ENCODE measurements around the gene PIBF1.
"Not testable (repeated sequence)": the region's sequence is repeated elsewhere in the genome, so short reads cannot be mapped to it uniquely, and the experiment has no call there.

Gene PIBF1

DNA sequence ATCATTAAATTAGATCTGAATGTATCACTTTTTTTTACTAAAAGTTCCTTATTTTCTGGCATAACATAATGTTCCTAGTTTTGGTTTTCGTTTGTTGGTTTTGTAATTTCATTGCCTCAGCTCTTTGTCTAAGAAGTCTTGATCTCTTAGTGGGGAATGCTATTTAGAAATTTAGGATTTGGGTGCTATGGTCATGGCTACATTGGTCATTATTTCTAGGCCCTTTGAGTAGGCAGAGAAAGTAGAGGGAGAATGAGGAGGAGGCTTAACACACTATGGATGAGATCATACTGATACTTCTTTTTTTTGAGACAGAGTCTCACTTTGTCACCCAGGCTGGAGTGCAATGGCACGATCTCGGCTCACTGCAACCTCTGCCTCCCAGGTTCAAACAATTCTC is 41.8 kb downstream of the PIBF1 start:
- DNase-seq: no peak

DNA sequence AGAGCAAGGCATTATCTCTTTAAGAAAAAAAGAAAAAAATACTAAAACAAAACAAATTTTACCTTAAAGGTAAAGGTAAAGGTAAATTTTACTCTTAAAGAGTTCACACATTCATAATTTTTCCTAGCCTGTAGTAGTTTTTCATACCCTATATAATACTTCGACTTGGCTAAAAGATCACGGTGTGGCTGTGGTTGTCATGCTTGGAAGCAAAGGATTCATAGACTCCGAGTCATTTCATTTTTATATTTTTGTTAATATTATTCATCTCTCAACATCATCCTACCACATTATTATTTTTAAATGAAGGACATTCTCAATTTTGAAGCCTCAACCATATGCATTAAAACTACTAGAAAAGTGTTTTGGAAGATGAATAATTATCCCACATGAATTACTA is 52.7 kb downstream of the PIBF1 start:
- no peak for DNase-seq

DNA sequence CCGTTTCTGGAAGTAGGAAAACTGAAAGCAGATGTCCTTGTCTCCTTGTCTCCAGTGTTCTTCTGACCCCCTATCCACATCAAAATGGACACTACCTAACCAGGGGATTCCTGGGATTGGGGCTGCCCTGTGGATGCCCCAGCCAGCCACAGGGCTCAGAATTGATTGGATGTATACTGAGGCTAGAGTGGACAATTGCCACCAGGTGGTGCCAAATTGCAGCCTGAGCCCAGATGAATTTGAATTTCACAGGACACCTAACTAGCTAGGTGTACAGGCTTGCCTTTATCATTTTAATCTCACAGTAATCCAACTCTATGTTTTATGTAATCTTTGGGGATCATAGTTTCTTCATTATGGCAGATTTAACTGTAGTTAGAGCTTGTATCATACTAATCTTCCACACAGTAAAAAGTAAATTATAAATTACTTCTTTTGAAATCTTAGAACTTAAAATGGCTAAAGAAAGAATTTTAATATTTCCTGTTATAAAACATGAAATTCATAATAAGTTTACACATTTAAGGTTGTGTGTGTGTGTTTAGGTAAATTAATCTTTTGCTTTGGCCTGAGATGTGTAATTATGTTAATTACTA is 58.0 kb downstream of the PIBF1 start:
- DNase-seq: peak; percentile 15

DNA sequence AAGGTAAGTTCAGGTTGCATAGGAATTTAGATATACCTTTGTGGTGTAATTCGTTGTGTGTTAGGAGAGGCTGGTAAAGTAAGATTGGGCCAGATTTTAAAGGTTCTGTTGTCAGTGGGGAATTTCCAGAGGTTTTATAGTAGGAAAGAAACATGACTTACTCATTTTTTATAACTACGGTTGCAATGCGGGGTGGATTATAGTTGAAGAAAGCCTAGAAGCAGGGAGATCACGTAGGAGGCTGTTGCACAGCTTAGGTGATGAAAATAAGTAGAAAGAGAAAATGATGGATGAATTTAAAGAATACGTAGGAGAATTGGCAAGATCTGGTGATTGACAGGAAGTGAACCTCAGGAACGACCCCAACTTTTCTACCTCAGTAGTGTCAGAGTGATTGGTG is 61.1 kb downstream of the PIBF1 start:
- DNase-seq: no peak

DNA sequence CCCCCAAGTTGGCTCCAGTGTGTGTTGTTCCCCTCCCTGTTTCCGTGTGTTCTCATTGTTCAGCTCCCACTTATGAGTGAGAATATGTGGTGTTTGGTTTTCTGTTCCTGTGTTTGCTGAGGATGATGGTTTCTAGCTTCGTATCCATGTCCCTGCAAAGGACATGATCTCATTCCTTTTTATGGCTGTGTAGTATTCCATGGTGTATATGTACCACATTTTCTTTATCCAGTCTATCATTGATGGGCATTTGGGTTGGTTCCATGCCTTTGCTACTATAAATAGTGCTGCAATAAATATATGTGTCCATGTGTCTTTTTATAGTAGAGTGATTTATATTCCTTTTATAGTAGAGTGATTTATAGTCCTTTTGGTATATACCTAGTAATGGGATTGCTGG is 63.2 kb downstream of the PIBF1 start:
- DNase-seq: not testable (repeated sequence)

DNA sequence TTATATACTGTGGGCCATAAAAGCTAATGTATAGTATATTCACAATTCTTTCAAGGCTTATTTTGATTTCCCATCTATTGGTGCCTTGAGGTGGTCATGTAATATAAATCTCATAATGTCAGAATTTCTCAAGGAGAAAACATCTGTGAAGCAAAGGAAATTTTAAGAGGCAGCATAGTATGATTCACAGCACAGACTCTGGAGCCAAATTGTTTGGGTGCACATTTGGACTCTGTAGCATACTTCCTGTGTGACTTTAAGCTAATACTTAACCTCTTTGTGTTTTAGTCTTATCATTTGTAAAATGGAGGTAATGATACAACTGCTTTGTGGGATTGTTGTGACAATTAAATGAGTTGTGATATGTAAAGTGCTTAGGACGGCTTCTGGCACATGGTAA is 67.6 kb downstream of the PIBF1 start:
- DNase-seq: no peak

DNA sequence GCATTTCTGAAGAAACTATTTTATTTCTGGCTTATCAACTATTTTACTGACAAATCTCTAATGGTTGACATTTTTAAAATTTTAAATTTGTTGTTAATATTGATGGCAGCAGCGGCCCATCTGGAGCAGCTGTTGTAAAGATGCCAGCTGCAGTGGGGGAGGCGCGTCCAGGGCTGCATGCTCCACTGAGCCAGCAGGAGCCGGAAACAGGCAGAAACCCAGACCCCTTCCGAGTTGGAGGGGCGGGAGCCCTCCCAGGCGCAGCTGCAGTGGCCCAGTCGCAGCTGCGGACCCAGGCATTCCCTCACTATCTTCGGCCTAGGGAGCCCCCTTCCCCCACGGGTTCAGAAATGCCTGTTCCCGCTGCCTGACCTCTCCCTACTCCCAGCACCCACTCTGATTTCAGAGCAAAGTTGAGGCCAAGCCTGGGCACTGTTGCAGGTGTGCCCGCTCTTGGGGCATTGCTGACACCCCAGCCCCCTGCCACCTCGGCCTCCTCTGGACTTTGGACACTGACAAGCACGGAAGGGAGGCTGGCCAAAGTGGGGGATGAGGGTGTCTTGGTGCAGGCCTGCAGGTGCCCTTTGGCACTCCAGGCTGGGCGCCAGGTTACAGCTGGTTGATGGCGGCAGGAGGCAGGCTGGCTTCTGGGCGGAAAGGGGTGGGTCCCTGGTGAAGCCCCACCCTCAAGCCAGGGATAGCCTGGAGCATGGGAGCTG is 69.2 kb downstream of the PIBF1 start:
- no peak for DNase-seq

DNA sequence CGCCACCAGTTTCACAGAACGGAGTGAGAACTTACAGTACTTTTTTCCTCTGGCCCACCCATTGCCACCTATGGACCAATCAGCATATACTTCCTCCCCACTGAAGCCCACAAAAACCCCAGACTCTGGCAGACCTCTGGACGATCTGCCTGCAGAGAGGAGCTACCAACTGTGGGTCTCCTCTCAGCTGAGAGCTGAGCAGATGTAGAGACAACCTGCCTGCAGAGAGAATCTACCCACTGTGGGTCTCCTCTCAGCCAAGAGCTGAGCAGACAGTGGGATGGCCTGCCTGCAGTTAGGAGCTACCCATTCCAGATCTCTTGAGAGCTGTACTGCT is 69.7 kb downstream of the PIBF1 start:
- DNase-seq: no peak

DNA sequence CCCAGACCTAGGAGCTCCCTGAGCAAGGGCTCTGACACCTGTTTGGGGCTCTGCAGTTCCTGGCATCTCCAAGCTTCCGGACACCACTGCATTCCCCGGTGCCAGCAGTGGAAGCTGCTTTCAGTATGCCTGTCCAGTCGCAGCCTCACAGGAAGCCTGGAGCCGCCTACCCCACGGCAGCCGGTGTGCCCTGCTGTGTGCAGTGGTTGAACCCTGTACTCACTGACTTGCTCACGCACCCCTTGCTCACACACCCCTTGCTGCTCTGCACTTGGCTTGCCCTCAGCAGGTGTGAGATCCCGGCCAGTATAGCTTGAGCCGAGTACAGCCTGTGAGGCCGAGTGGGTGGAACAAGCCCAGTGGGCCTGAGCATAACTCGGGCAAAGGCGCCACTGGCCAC is 70.3 kb downstream of the PIBF1 start:
- no peak for DNase-seq

DNA sequence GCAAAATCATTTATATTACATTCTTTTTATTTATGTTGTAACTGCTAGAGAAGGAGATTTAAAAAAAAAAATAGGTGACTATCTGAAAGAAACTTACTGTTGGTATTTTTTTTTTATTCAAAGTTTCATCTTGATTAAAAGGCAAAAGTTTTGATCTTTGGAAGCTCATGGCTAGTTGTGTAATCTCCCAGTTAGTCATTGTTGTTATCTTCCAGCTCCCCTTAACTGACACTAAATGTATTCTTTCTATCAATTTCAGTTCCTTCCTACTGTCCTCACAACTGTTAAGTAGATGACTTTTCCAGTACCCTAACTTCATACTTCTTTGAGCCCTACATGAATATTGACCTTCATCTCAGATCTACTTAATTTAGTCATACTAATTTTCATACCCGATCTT is 71.1 kb downstream of the PIBF1 start:
- no peak for DNase-seq

DNA sequence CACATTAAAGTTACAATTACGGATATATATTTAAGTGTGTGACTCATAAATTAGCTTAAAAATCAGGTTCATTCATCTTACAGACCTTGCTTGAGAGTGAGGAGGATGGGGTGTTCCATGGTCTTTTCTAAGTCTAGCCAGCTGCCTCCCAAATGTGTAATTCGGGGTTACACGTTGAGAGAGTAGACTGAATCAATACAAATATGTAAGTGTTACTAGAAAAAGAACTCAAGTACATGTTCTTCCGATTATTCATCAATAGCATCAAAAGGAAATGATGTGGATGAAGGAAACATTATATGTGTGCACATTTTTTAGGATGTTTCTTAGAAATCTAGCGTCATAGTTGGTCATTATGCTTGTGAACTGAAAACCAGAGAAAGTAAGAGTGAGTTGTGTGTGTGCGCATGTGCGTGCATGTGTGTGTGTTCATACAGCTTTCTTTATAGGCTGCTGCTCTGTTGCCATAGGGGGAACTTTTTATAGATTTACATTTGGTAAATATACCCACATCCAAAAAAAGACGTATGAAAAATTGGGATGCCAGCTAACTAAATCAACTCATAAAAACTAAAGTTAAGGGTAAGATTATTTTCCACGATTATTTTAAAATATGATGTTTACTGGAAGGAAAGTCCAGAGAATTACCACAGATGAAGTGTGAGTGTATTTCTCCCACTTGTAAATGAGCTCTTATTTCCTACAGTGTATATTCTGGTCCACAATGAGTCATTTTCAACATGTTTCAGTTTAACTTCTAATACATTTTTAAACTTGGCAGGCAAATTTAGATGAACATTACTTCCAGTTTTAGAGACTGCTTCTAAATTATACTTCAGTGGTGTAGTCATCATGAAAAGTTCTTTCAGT is 82.4 kb downstream of the PIBF1 start:
- DNase-seq: no peak

DNA sequence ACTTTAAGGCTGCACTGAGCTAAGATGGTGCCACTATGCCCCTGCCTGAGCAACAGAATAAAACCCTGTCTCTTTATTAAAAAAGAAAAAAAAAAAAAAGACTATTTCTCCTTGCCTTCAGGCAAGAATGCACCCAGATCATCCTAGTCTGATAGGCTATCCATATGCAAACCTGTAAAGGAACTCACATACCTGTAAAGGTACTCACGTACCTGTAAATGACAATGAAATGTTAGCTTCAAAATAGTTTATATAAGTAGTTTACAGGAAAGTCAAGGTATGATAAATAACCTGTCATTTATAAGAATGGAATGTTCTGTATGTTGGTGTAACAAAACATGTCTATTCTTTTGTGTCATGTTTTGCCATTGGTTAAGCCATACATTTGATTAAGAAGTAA is 86.3 kb downstream of the PIBF1 start:
- no peak for DNase-seq

DNA sequence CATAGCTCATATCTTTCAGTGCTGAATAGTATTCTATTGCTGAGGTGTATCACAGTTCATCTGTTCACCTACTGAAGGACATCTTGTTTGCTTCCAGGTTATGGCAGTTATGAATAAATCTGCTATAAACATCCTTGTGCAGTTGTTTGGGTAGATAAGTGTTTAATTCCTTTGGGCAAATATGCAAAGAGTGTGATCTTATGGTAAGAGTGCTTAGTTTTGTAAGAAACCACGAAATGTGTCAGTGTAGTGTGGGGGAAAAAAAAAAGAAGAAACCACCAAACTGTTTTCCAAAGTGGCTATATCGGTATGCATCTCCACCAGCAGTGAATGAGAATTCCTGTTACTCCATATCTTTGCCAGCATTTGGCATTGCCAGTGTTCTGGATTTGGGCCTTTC is 93.3 kb downstream of the PIBF1 start:
- no peak for DNase-seq

DNA sequence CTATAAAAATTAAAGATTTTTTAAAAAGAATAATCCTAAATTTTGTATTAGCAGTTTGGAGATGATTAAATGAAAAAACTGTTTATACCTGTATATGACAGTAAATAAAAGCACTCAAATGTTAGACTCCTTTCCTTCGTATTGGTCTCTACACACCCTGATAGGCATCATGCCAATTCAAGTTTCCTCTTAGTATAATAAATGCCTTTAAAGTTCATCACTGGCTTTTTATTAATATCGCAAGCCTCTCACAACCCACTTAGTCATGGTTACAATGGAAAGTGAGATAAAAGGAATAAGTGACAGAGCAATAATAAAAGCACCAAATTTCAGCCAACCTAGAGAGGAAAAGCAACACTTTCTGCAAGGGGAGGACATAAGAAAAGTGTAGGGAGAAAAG is 102.2 kb downstream of the PIBF1 start:
- no peak for DNase-seq

DNA sequence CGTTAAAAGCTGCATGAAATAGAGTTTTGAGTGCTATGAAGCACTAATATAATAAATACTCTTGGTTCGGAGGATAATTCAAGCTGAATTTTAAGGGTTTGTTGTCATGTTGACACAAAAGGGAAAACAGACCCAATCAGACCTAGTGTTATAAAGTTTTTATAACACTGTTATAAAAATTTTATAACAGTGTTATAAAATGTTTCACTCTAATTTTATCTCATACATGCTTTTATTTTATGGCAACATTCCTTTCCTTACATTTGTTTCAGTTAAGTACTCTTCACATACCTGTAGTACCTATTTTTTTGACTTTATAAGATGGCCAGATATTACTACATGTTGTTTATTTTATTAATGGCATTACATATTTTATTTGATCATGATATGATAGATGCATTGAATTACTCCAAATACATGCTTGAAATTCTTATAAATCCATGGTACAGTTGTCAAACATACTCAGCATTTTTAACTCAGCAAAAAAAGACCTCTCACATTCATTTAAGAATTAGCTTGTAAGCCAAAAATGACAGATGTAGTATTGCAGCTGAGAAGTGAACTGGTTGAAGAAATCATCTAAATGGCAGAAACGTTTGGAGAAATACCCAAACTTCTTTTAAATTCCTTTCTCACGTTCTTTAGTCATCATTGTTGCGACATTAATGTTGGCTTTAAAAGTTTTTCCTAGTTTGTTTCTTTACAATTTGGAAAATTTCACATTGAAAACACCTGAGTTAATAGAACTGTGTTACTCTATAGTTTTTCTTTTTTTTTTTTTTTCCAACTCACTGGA is 104.5 kb downstream of the PIBF1 start:
- no peak for DNase-seq

DNA sequence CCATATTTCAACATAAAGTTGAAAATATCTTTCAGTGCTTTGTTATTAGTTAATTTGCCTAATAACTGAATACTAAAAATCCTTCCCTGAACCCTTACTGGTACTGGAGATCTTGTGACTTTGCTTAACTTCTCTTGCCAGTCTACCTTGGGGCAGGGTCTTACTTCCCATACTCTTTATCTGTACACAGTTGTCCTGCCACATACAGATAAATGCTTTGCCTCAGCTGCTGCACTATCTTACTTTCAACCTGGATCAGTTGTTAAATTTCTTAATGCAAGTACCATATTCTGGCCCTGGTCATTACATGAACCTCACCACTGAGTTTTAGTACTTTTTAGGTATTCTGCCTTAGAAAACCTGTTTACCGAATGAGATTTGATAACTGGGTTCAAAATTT is 107.6 kb downstream of the PIBF1 start:
- DNase-seq: no peak

DNA sequence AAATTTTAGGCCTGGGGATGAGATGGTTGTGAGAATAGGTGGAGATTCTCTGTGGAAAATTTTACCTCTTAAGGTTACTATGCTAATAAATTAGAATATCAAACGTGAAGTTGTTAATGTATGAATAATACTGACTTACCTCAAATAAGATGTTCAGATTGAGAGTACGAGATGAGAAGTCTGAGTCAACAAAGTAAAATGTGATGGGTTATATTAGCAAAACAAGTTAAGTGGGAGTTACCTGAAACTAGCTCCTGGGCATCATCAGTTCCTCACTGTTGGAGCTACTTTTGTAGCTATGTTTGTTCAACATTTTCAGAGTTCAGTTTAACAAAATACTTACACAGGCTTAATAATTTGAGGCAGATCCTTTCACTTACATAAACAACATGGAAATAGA is 108.6 kb downstream of the PIBF1 start:
- DNase-seq: no peak

DNA sequence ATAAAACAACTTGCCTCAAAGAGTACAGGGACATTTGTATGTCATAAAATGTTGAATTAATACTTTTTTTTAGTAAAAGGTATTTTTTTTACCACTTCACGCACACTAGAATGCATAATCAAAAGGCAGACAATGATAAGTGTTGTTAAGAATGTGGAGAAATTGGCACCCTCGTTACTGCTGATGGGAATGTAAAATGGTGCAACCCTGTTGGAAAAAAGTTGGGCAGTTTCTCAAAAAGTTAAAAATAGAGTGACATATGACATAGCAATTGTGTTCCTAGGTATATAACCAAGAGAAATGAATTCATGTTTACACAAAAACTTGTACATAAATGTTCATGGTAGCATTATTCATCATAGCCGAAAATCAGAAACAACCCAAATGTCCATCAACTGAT is 109.5 kb downstream of the PIBF1 start:
- DNase-seq: no peak

DNA sequence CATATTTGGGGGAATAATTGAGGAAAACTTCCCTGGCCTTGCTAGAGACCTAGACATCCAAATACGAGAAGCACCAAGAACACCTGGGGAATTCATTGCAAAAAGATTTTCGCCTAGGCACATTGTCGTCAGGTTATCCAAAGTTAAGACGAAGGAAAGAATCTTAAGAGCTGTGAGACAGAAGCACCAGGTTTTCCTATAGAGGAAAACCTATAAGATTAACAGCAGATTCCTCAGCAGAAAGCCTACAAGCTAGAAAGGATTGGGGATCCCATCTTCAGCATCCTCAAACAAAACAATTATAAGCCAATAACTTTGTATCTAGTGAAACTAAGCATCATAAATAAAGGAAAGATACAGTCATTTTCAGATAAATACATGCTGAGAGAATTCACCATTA is 114.9 kb downstream of the PIBF1 start:
- no peak for DNase-seq

DNA sequence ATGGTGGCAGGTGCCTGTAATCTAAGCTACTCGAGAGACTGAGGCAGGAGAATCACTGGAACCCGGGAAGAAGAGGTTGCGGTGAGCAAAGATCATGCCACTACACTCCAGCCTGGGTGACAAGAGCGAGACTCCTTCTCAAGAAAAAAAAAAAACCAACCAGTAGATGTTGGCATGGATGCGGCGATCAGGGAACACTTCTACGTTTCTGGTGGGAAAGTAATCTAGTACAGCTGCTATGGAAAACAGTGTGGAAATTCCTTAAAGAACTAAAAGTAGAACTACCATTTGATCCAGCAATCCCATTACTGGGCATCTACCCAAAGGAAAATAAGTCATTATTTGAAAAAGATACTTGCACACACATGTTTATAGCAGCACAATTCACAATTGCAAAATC is 119.6 kb downstream of the PIBF1 start:
- not testable (repeated sequence) for DNase-seq

DNA sequence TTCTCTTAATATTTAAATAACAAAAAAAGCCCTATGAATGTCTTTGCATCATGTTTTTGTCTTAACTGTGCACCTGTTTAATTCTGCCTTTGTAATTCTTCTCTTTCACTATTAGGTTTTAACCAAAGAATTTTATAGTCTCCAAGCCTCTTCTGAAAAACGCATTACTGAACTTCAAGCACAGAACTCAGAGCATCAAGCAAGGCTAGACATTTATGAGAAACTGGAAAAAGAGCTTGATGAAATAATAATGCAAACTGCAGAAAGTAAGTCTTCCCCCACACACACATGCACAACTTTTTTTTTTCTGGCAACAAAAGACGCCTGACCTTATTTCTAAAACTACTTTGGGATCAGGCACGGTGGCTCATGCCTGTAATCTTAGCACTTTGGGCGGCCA is 126.5 kb downstream of the PIBF1 start:
- DNase-seq: no peak

DNA sequence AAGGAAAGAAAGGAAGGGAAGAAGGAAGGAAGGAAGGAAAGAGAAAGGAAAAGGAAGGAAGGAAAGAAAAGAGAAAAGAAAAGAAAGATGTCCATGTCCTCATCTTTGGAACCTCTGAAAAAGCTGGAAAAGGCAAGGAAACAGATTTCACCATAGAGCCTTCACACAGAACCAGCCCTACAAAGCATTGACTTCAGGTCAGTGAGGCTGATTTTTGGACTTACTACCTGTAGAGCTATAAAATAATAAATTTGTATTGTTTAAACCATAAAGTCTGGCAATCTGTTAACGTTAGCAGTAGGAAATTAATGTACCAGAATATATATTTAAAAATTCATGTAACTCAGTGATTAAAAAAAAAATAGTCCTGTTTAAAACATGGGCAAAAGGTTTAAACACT is 130.0 kb downstream of the PIBF1 start:
- no peak for DNase-seq

DNA sequence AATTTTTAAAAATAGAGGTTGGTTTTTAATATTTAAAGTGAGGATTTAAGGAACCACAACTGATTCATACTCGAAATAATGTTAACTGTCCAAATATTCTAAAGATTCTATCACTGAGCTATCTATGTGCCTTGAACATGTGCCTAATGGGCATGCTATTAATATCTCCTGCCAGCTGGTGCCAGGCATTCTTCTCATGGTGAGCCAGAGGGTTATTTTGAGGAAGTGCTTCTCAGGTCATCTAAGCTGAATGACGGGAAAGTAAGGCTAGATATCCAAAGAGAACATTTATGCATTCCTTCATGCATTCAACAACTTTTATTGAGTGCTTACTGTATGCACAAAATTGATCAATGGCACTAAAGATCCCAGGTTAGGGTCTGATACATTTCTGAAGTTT is 138.2 kb downstream of the PIBF1 start:
- no peak for DNase-seq

DNA sequence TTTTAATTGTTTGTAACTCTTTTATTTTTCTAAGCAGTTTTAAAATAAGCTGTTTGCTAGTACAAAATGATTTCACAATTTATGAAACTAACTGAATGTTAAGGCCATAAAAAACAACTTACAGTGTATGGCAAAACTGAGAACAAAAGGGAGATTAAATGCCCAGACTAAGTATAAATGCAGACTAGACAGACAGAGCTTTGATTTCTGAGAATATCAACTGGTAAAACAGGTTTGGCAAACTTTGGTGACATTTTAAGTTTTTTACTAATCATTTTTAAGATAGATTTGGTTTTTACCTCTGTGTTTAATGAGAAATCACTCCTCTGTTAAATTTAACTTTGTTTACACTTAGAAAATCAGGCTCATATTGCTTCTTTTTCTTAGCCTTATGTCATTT is 149.4 kb downstream of the PIBF1 start:
- no peak for DNase-seq

Measured in NCI-H510A (cell line).